ENCODE data around the gene ADAMTS6. TPM values are rescaled to one million over a fixed set of nuclear protein-coding genes. Genes with fewer than 3 reads are reported as not detected.

ADAMTS6 gene
- total RNA-seq, 2 donors from 2014 or later = 0.91 to 20.7 TPM

- Histone ChIP-seq H3K27me3 (replicated peaks; ENCODE audit: insufficient read depth) (no peaks in the 10 kb centered on the region), H3K4me1 (replicated peaks) (no peaks in the 10 kb centered on the region), H3K4me3 (no peak overlapping the region), H3K36me3 (no peaks in the 10 kb centered on the region), H3K9me3 (no peaks in the 10 kb centered on the region), H3K27ac (no peak overlapping the region)
- WGBS = 67% methylated on average over 3 of the region's 3 CpGs
- DNase-seq (ENCODE audit: low spot score) = no peak
- TF ChIP-seq CTCF (IDR thresholded peaks at IDR 0.05) (no peak), POLR2AphosphoS5 (IDR thresholded peaks at IDR 0.05) (no peak)
- intact Hi-C loops (cut with DNase I) = no loop called here
These were observed 283.1 kb downstream of the ADAMTS6 start for GRCh38 chr5:65198456-65199120.

DNA sequence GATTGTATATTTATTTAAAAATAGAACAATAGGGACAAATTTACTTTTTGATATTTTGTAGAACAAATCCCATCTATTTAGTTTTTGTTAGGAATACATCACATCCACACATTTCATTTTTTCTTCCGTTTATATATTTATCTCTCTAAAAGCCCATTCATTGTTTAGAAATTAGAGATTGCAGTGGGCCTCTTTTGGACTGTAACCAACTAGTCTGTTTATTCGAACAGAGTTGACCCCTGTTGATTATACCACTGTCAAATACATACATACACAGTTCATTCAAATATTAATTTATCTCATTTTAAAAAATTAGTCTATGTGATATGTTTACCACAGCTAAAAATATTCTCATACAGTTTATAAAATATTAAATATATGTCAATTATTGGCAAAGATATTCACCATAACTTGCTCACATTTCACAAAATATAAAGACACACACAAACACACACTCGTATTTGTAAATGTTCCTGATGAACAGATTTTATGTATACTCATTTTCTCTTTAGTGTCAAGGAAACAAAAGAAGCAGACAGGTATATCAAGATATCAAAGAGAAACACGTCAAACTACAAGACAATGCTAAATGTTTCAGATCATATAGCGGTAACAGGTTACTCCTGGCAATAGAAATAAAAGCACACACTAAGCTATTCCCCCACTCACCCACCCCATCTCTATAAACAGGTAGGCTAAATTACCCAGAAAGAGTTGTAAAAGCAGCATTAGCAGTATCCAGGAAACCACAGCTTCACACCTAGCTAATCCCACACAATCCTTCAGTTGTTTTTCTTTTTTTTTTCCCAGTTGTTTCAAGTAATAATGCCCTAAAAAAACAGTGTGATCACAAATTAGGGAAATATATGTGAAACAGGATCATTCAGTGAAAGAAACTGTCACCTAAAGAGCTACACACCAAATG is 283.9 kb downstream of the ADAMTS6 start:
- Histone ChIP-seq H3K36me3 (no peaks in the 10 kb centered on the region), H3K4me3 (no peak overlapping the region), H3K27ac (no peak overlapping the region), H3K27me3 (replicated peaks; ENCODE audit: insufficient read depth) (no peaks in the 10 kb centered on the region), H3K9me3 (no peaks in the 10 kb centered on the region), H3K4me1 (replicated peaks) (no peaks in the 10 kb centered on the region)
- intact Hi-C loops (cut with DNase I) = no loop called here
- DNase-seq (ENCODE audit: low spot score) = no peak
- TF ChIP-seq POLR2AphosphoS5 (IDR thresholded peaks at IDR 0.05) (no peak), POLR2A (IDR thresholded peaks at IDR 0.05) (no peak), CTCF (IDR thresholded peaks at IDR 0.05) (no peak)
- WGBS = 64% methylated on average over 5 of the region's 5 CpGs

DNA sequence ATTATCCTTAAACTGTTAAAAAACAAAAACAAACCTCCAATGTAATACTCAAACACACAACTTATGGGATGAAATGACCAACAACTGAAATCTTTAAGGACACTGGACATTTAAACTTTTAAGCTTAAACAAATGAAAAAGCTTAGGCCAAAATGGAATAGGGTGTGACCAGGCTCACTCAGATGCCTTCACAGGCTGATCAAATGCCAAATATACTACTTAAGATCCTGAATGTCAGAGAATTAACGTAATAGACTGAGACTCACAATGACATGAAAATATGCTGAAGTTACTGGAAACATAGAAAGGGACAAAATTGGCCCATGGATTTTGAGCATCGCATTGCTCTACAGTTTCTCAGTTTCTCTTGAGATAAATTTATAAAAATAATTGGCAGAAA is 286.8 kb downstream of the ADAMTS6 start:
- no peaks in the 10 kb centered on the region for H3K9me3 ChIP-seq
- intact Hi-C loops (cut with DNase I) = no loop called here
- H3K36me3 ChIP-seq = no peaks in the 10 kb centered on the region
- H3K27ac ChIP-seq = no peak overlapping the region
- no peak overlapping the region for H3K4me3 ChIP-seq
- TF ChIP-seq POLR2A (IDR thresholded peaks at IDR 0.05) (no peak), POLR2AphosphoS5 (IDR thresholded peaks at IDR 0.05) (no peak), CTCF (IDR thresholded peaks at IDR 0.05) (no peak)
- WGBS = 97% methylated on average over 2 of the region's 2 CpGs
- H3K27me3 ChIP-seq (replicated peaks; ENCODE audit: insufficient read depth) = no peaks in the 10 kb centered on the region
- H3K4me1 ChIP-seq (replicated peaks) = no peaks in the 10 kb centered on the region
- DNase-seq (ENCODE audit: low spot score) = no peak

- Histone ChIP-seq H3K27ac (no peak overlapping the region), H3K4me1 (replicated peaks) (no peaks in the 10 kb centered on the region), H3K27me3 (replicated peaks; ENCODE audit: insufficient read depth) (no peaks in the 10 kb centered on the region), H3K9me3 (no peaks in the 10 kb centered on the region), H3K4me3 (no peak overlapping the region), H3K36me3 (no peaks in the 10 kb centered on the region)
- intact Hi-C loops (cut with DNase I) = no loop called here
- TF ChIP-seq POLR2AphosphoS5 (IDR thresholded peaks at IDR 0.05) = no peak
- no peak for TF ChIP-seq CTCF (IDR thresholded peaks at IDR 0.05)
- TF ChIP-seq POLR2A (IDR thresholded peaks at IDR 0.05) = no peak
- DNase-seq (ENCODE audit: low spot score) = no peak
- WGBS = 95% methylated on average over 1 of the region's 1 CpG
These were observed 289.4 kb downstream of the ADAMTS6 start for GRCh38 chr5:65192331-65192730.
